H1 (cell line): ENCODE results near the gene TRAF3IP1. TPM values are rescaled to one million over a fixed set of nuclear protein-coding genes. Genes with fewer than 3 reads are reported as not detected.
"Not testable (repeated sequence)": the region's sequence is repeated elsewhere in the genome, so short reads cannot be mapped to it uniquely, and the experiment has no call there.

Experiments used
- CTCF ChIA-PET: fragments of 300-600 bp; sonication (Branson Sonifier 250); formaldehyde crosslinking; loops from one replicate; lab custom pipeline; 2021; ENCODE audit not compliant: partially characterized antibody; lab: Charles Lee
- POLR2A ChIA-PET: fragments of 300-600 bp; sonication (Branson Sonifier 250); formaldehyde crosslinking; loops from one replicate; lab custom pipeline; 2021; ENCODE audit warnings: inconsistent platforms; ENCODE audit not compliant: partially characterized antibody; lab: Charles Lee
- DNase-seq, 2 experiments: peaks; one replicate each; pipeline versions ENCODE4 v3.0.0 to v3.0.0-alpha.2; 2010 to 2022; ENCODE audit warnings: low spot score in 2 of 2, low read depth in 1 of 2, mixed read lengths in 1 of 2
- FAIRE-seq: peaks from 2 replicates; lab custom pipeline; 2011; peaks lifted over from hg19 to GRCh38; lab: Jason Lieb, UNC
- H2AFZ ChIP-seq: 2 replicates; pipeline ENCODE4 v1.8.1; 2012; ENCODE audit warnings: low read length, inconsistent platforms
- H2AK5ac ChIP-seq: 2 replicates; pipeline ENCODE4 v1.6.1; 2013; ENCODE audit warnings: low read depth, low read length
- H2BK120ac ChIP-seq: replicated peaks from 2 replicates; pipeline ENCODE3; 2013; ENCODE audit warnings: low read depth, low read length, inconsistent platforms
- H2BK12ac ChIP-seq: 2 replicates; pipeline ENCODE4 v1.6.1; 2013; ENCODE audit warnings: low read depth, low read length
- H2BK15ac ChIP-seq: 2 replicates; pipeline ENCODE4 v1.6.1; 2013; ENCODE audit warnings: low read length
- H2BK20ac ChIP-seq: 2 replicates; pipeline ENCODE4 v1.6.1; 2013; ENCODE audit warnings: low read length
- H2BK5ac ChIP-seq: 2 replicates; pipeline ENCODE4 v1.6.1; 2013; ENCODE audit warnings: low read depth, low read length
- H3K14ac ChIP-seq: 2 replicates; pipeline ENCODE4 v1.6.1; 2013; ENCODE audit warnings: inconsistent platforms; ENCODE audit not compliant: insufficient read length
- H3K18ac ChIP-seq: 2 replicates; pipeline ENCODE4 v1.6.1; 2013; ENCODE audit warnings: low read length; ENCODE audit errors: extremely low read depth
- H3K23ac ChIP-seq: 2 replicates; pipeline ENCODE4 v1.6.1; 2013; ENCODE audit warnings: inconsistent platforms; ENCODE audit not compliant: insufficient read length
- H3K23me2 ChIP-seq: 2 replicates; pipeline ENCODE4 v1.6.1; 2013; ENCODE audit warnings: low read depth, low read length
- H3K27ac ChIP-seq: 2 replicates; pipeline ENCODE4 v1.6.1; 2011; ENCODE audit warnings: low read depth, low read length, inconsistent platforms
- H3K27me3 ChIP-seq, 4 experiments: replicated peaks in 1 of 4; 1 replicate in 1 of 4; 2 replicates in 3 of 4; pipeline versions ENCODE4 v1.6.1 to v1.8.1; 2011 to 2013; ENCODE audit warnings: low read length in 3 of 4, mild to moderate bottlenecking in 3 of 4, inconsistent platforms in 2 of 4, mixed read lengths in 2 of 4, moderate library complexity in 1 of 4; ENCODE audit not compliant: control insufficient read depth in 3 of 4, insufficient read depth in 3 of 4; ENCODE audit errors: extremely low read depth in 1 of 4
- H3K36me3 ChIP-seq, 4 experiments: 2 replicates each; pipeline versions ENCODE4 v1.6.1 to v1.8.1; 2011 to 2013; ENCODE audit warnings: mild to moderate bottlenecking in 4 of 4, low read length in 3 of 4, moderate library complexity in 2 of 4, control low read depth in 1 of 4, inconsistent platforms in 1 of 4; ENCODE audit not compliant: insufficient read depth in 4 of 4, control insufficient read depth in 2 of 4
- H3K4ac ChIP-seq: replicated peaks from 2 replicates; pipeline ENCODE3; 2013; ENCODE audit warnings: low read length, low read depth, mixed read lengths, inconsistent platforms; ENCODE audit not compliant: insufficient read length
- H3K4me1 ChIP-seq, 4 experiments: replicated peaks in 1 of 4; 1 replicate in 1 of 4; 2 replicates in 3 of 4; pipeline versions ENCODE4 v1.6.1 to v1.8.1; 2011 to 2013; ENCODE audit warnings: low read length in 3 of 4, inconsistent platforms in 2 of 4, mixed read lengths in 1 of 4; ENCODE audit not compliant: insufficient read depth in 4 of 4, control insufficient read depth in 3 of 4
- H3K4me2 ChIP-seq, 2 experiments: 2 replicates each; pipeline versions ENCODE4 v1.6.1 to v1.8.1; 2011 to 2013; ENCODE audit warnings: low read depth in 2 of 2, low read length in 2 of 2, control low read depth in 1 of 2, inconsistent platforms in 1 of 2, mild to moderate bottlenecking in 1 of 2; ENCODE audit not compliant: insufficient read depth in 1 of 2
- H3K4me3 ChIP-seq, 4 experiments: fragments of 200-600, 300-600 bp in 1 of 4; sonication (generic), shearing (Covaris generic), sonication (Bioruptor Twin) in 1 of 4; 2 replicates each; pipeline versions ENCODE4 v1.5.1 to v1.8.1; 2011 to 2016; ENCODE audit warnings: low read length in 4 of 4, low read depth in 3 of 4, control low read depth in 2 of 4, inconsistent platforms in 2 of 4, mild to moderate bottlenecking in 2 of 4, mixed read lengths in 1 of 4, moderate library complexity in 1 of 4; ENCODE audit not compliant: insufficient read depth in 2 of 4; ENCODE audit errors: extremely low read depth in 1 of 4
- H3K56ac ChIP-seq: replicated peaks from 2 replicates; pipeline ENCODE3; 2013; ENCODE audit warnings: low read depth, mild to moderate bottlenecking, mixed read lengths, low read length, inconsistent platforms; ENCODE audit not compliant: insufficient read length
- H3K79me1 ChIP-seq: 2 replicates; pipeline ENCODE4 v1.6.1; 2013; ENCODE audit warnings: low read depth, low read length, control low read depth
- H3K79me2 ChIP-seq, 2 experiments: 2 replicates each; pipeline versions ENCODE4 v1.6.1 to v1.8.1; 2012 to 2013; ENCODE audit warnings: low read length in 2 of 2, mild to moderate bottlenecking in 2 of 2, inconsistent platforms in 1 of 2; ENCODE audit not compliant: insufficient read depth in 2 of 2, control insufficient read depth in 1 of 2
- H3K9ac ChIP-seq, 4 experiments: replicated peaks in 1 of 4; 1 replicate in 1 of 4; 2 replicates in 3 of 4; pipeline versions ENCODE4 v1.6.1 to v1.8.1; 2011 to 2013; ENCODE audit warnings: low read depth in 3 of 4, low read length in 3 of 4, control low read depth in 2 of 4, mild to moderate bottlenecking in 2 of 4, moderate library complexity in 2 of 4, inconsistent platforms in 1 of 4; ENCODE audit errors: extremely low read depth in 1 of 4
- H3K9me3 ChIP-seq, 2 experiments: 2 replicates each; pipeline versions ENCODE4 v1.6.1 to v1.8.1; 2012 to 2013; ENCODE audit warnings: mild to moderate bottlenecking in 2 of 2, moderate library complexity in 2 of 2, control low read depth in 1 of 2, inconsistent platforms in 1 of 2, low read depth in 1 of 2, low read length in 1 of 2, mixed read lengths in 1 of 2; ENCODE audit not compliant: insufficient read depth in 2 of 2
- H4K20me1 ChIP-seq, 2 experiments: replicated peaks in 1 of 2; 2 replicates each; pipeline versions ENCODE3 to v1.8.1; 2011 to 2013; ENCODE audit warnings: inconsistent platforms in 2 of 2, low read length in 2 of 2, mild to moderate bottlenecking in 1 of 2; ENCODE audit not compliant: insufficient read depth in 2 of 2, control insufficient read depth in 1 of 2
- H4K5ac ChIP-seq: 2 replicates; pipeline ENCODE4 v1.6.1; 2013; ENCODE audit warnings: low read length, low read depth, mixed read lengths, inconsistent platforms; ENCODE audit not compliant: insufficient read length
- H4K8ac ChIP-seq: 2 replicates; pipeline ENCODE4 v1.8.0; 2013; ENCODE audit warnings: mild to moderate bottlenecking, moderate library complexity, low read length, inconsistent platforms; ENCODE audit not compliant: insufficient read depth; ENCODE audit errors: extremely low read depth
- H4K91ac ChIP-seq: replicated peaks from 2 replicates; pipeline ENCODE3; 2013; ENCODE audit warnings: low read length, mixed read lengths, inconsistent platforms; ENCODE audit not compliant: insufficient read length
- WGBS, 2 experiments: shearing (Covaris generic) in 1 of 2; methylation state at CpG; one replicate each; pipeline versions ENCODE4 v1.1.6 to v1.1.7; 2013 to 2015; ENCODE audit warnings: low lambda C conversion rate in 2 of 2, mixed read lengths in 2 of 2, inconsistent platforms in 1 of 2, low coverage in 1 of 2, missing lambda C conversion rate in 1 of 2; ENCODE audit not compliant: insufficient replicate concordance in 2 of 2, insufficient coverage in 1 of 2, insufficient read length in 1 of 2; ENCODE audit errors: extremely low coverage in 1 of 2, missing lambda C conversion rate in 1 of 2; 5-methylcytosine and 5-hydroxymethylcytosine counted together
- polyA plus RNA-seq, 7 experiments: library from polyadenylated mRNA; depleted of rRNA in 3 of 7; stranded (reverse) in 5 of 7; unstranded in 2 of 7; fragments of >200 nt in 5 of 7; fragments of 200-250 nt in 2 of 7; gene quantifications; 1 replicate in 5 of 7; 2 replicates in 1 of 7; 4 replicates in 1 of 7; pipeline versions ENCODE4 v1.2.1 to v1.2.3, GENCODE V29; 2011 to 2013; ENCODE audit warnings: missing spikeins in 2 of 7, mixed read lengths in 2 of 7
- total RNA-seq: library from RNA; stranded (reverse); fragmentation: NEBNext Ultra II Directional; extraction: Animal tissue kit (Norgen Biotek cat#: 25700); gene quantifications from 2 replicates; pipeline ENCODE4 v1.2.1, GENCODE V29; 2021

Gene TRAF3IP1
- total and polyA plus RNA-seq, 2 of the 8 experiments (the other 6 are each of a cell fraction or from before 2014, with no cell fraction given): 2.3 to 17.5 TPM

DNA sequence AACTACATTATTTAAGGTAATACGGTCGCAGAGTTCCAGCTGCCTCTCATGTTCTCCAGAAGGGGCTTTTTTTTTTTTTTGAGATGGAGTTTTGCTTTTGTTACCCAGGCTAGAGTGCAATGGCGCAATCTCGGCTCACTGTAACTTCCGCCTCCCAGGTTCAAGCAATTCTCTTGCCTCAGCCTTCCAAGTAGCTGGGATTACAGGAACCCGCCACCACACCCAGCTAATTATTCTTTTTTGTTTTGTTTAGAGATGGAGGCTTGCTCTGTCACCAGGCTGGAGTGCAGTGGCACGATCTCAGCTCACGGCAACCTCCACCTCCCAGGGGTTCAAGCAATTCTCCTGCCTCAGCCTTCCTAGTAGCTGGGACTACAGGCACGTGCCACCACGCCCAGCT is 46.9 kb upstream of the TRAF3IP1 start:
- H2AFZ ChIP-seq, H2BK120ac ChIP-seq, H4K8ac ChIP-seq, H3K9me3 ChIP-seq, H3K4me2 ChIP-seq, H3K18ac ChIP-seq, H3K23me2 ChIP-seq, H3K14ac ChIP-seq, H3K79me1 ChIP-seq, H3K79me2 ChIP-seq, H3K9ac ChIP-seq, H2BK12ac ChIP-seq, H4K91ac ChIP-seq, DNase-seq, H3K4ac ChIP-seq, H3K56ac ChIP-seq, H3K23ac ChIP-seq, H3K27ac ChIP-seq, H2BK15ac ChIP-seq, FAIRE-seq, H2AK5ac ChIP-seq, H3K27me3 ChIP-seq, H2BK5ac ChIP-seq, H2BK20ac ChIP-seq, H3K4me3 ChIP-seq, H3K36me3 ChIP-seq, H4K5ac ChIP-seq, H4K20me1 ChIP-seq, H3K4me1 ChIP-seq: not testable (repeated sequence)
- 99% methylated on average over 7 of the region's 10 CpGs; no CpG with 5 or more reads in 1 of the 2 experiments for WGBS, 2 experiments
- ChIA-PET CTCF (interaction anchor here (4.6 to 18.9 kb wide), 3 partner anchors 11 to 16 kb away, joined by 23 to 298 read pairs (median 32); partner anchors contain the start of gene PER2), POLR2A (interaction anchor here (1.2 kb wide), 1 partner anchor 16 kb away, joined by 3 read pairs; no protein-coding TSS in a partner anchor)
